HG02852 (cell line): Measurements from ENCODE around the gene SPON1.
"Not testable (repeated sequence)": the region's sequence is repeated elsewhere in the genome, so short reads cannot be mapped to it uniquely, and the experiment has no call there.

ENCODE experiments used
- ATAC-seq: cut with Tn5 transposase; IDR thresholded peaks from one replicate; pipeline ENCODE4 v1.9.1; 2021; ENCODE audit warnings: mild to moderate bottlenecking, moderate library complexity; ENCODE audit not compliant: unreplicated experiment

SPON1 gene

GRCh38 chr11:14075118-14076078, 112.9 kb downstream of the SPON1 start:
- no peak for ATAC-seq

- no peak for ATAC-seq
These were observed 116.5 kb downstream of the SPON1 start for GRCh38 chr11:14079011-14079410.

DNA sequence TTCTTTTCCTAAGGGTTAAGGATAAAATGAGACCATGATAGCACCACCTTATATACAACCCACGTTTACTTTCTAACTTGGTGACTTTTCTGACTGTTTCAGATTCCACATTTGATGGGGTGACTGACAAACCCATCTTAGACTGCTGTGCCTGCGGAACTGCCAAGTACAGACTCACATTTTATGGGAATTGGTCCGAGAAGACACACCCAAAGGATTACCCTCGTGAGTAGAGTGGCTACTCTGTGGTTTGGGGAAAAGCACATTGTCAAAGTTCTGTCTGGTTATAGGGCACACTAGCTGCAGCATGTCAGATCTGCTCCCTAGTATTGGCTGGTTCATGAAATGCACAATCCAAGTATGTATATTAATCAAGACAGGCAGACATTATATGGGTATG, 117.3 kb downstream of the SPON1 start:
- ATAC-seq: no peak

- ATAC-seq: no peak
These were observed 119.2 kb downstream of the SPON1 start for GRCh38 chr11:14081581-14082231.

DNA sequence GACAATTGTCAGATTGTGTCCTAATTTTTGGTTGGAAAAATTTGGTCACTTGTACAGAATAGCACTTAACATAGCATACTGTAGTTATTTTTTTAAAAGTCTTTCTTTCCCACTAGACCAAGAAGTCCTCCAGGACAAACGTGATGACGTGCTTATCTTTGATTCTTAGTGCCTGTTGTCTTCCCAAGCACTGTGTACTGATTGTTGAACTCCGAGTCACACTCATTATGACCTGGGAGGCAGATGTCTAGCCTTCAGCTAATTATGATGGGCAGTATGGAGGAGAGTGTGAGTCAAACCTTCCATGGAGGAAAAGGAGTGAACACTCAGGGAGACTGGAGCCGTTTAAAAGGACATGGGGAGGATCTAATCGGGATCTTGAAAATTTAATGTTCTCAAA, 119.8 kb downstream of the SPON1 start:
- ATAC-seq: no peak

- ATAC-seq: not testable (repeated sequence)
These were observed 126.3 kb downstream of the SPON1 start for GRCh38 chr11:14088861-14089260.

DNA sequence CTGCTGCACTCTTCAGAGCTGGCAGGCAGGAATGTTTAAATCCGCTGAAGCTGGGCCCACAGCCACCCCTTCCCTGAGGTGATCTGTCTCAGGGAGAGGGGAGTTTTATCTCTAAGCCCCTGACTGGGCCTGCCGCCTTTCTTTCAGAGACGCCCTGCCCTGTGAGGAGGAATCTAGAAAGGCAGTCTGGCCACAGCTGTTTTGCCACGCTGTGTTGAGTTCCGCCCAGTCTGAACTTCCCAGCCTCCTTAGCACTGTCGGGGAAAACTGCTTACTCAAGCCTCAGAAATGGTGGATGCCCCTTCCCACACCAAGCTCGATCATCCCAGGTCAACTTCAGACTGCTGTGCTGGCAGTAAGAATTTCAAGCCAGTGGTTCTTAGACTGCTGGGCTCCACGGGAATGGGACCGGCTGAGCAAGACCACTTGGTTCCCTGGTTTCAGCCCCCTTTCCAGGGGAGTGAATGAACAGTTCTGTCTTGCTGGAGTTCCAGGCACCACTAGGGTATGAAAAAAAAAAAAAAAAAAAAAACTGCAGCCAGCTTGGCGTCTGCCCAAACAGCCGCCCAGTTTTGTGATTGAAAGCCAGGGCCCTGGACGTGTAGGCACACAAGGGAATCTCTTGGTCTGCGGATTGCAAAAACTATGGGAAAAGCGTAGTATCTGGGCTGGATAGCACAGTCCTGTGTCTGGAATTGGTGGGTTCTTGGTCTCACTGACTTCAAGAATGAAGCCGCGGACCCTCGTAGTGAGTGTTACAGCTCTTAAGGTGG, 127.4 kb downstream of the SPON1 start:
- ATAC-seq: no peak

DNA sequence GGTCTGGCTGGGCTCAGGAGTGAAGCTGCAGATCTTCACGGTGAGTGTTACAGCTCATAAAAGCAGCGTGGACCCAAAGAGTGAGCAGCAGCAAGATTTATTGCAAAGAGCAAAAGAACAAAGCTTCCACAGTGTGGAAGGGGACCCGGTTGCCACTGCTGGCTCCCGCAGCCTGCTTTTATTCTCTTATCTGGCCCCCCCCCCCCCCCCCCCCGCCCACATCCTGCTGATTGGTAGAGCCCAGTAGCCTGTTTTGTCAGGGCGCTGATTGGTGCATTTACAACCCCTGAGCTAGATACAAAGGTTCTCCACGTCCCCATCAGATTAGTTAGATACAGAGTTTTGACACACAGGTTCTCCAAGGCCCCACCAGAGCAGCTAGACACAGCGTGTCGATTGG, 128.1 kb downstream of the SPON1 start:
- not testable (repeated sequence) for ATAC-seq

DNA sequence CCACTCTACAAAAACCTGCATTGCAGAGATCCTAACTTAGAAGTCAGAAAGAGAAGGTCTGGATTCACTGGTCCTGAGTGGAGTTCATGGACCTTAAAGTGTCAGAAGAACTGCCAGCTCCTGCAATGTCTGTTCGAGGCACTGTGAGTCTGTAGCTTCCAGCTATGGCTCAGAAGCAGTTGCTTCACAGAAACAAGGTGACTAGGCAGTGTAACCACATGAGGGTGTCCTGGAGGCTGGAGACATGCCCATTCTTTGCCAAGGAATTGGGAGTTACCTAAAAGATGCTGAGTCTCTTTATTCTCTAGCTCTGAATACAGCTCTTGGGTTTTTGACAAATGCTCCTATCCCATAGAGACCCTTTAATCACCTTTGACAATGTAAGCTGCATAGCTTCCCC, 130.5 kb downstream of the SPON1 start:
- no peak for ATAC-seq

DNA sequence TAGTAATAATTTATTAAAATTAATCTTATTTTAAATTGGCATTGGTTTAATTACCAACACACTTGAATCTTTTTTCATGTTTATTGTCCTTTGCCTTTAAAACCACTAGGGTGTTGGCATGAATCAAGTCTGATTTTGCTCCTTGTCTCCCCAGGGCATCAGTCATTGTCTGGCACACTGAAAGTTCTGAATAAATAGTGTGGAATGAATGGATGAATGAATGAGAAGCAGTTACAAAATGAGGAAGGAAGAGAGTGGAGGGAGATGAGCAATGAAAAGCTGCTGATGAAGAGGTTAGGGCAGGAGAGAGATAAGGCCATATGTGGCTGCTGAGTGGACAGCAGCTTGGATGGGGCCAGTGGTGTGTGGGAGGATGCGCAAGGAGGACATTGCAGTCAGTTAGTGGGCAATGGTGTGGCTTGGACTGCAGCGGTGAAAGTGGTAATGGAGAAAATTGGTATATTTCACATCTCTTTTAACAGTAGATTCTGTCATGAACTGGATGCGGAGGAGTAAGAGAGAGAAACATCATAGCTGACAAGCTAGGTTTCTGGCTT, 132.0 kb downstream of the SPON1 start:
- ATAC-seq: no peak

GRCh38 chr11:14095882-14096281, 133.4 kb downstream of the SPON1 start:
- ATAC-seq: no peak

DNA sequence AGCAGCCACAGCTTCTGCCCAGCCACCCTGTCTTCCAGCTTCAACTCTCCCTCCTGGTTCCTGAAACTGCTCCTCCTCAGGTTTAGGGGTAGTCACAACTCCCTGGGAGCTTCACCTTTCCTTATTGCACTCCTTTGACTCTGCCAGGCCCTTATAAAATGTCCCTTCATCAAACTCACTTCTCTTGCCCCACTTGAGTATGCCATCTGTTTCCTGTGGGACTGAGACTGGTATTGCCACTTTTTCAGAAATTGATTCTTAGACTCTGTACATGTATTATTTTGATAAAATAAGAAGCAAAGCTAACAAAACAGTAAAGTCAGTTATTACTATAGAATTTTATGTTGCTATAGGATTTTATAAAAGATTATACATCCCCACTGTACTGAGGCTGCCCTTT, 134.1 kb downstream of the SPON1 start:
- no peak for ATAC-seq

DNA sequence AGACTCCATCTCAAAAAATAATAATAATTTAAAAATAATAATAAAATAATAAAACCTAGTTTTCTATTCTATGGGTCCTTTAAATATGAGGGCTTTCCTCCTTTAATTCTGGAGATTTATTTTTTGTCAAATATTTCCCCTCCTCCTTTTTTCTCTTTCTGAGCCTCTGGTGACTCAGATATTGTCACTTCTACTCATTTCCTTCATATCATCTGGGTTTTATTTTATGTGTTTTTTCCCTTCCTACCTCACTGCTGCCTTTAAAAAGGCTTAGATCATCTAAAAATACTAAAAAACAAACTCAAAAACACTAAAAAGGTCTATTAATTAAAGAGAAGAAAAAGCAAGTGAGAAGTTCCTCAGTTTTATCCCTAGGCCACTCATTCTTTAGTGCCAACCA, 138.9 kb downstream of the SPON1 start:
- ATAC-seq: no peak

GRCh38 chr11:14102766-14103165, 140.2 kb downstream of the SPON1 start:
- no peak for ATAC-seq

- ATAC-seq: no peak
These were observed 142.9 kb downstream of the SPON1 start for GRCh38 chr11:14105446-14105845.

- ATAC-seq: no peak
These were observed 144.0 kb downstream of the SPON1 start for GRCh38 chr11:14106303-14107049.

- ATAC-seq: no peak
These were observed 144.5 kb downstream of the SPON1 start for GRCh38 chr11:14107050-14107430.

DNA sequence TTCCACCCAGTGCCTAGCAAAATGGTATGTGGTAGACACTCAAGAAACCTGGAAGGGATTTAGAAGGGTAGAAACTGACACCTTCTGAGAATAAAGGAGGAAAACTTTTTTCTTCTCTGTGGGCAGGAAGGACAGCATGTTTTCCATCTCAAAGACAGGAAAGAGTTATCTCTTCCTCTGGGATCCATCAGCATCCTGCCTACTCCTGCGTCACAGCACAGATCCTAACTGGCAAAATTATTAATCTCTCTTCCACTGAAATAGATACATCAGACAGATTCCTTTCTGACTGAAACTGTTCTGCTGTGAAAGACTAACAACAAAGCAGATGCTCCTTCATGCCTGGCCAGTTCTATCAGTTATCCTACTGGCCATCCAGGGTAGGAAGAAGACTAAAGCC, 147.2 kb downstream of the SPON1 start:
- ATAC-seq: no peak

GRCh38 chr11:14110629-14111028, 148.1 kb downstream of the SPON1 start:
- ATAC-seq: no peak

DNA sequence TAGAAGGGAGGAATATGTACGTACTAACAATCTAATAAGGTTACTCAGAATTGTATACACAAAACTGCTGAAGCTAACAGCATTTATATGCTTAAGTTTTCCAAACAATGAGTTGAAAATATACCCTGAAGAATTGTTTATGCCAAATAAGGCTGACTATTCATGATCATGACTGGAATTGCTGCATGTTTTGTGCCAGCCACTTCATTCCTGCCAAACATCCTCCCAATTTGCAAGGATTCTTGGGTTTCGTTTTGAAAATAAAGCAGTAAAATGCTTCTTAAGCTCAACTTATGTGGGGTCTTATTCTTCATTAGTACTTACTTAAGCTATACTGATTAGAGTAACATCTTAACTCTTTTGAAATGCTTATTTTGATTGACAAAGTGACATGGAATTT, 149.0 kb downstream of the SPON1 start:
- no peak for ATAC-seq
